Breast epithelium (tissue), 4 donors: ENCODE data around the gene MCM7. TPM values are rescaled to one million over a fixed set of nuclear protein-coding genes. Genes with fewer than 3 reads are reported as not detected.
A peak's percentile ranks its signal among the peaks of the same experiment; 100 is the strongest.

Experiments used
- DNase-seq, 2 donors: peaks; one replicate each; pipeline ENCODE4 v3.0.0-alpha.2; 2019; ENCODE audit warnings: low spot score in 2 of 2
- H3K27ac ChIP-seq, 2 donors: fragments of 200-600 bp; sonication (generic) in 1 of 2; one replicate each; pipeline ENCODE4 v1.5.1; 2016 to 2019; ENCODE audit warnings: mild to moderate bottlenecking in 1 of 2
- H3K27me3 ChIP-seq, 2 donors: fragments of 200-600 bp; sonication (generic) in 1 of 2; one replicate each; pipeline versions ENCODE4 v1.5.1 to v1.6.0; 2017 to 2019; ENCODE audit warnings: control low read depth in 1 of 2, mild to moderate bottlenecking in 1 of 2
- H3K36me3 ChIP-seq: fragments of 200-600 bp; one replicate; pipeline ENCODE4 v1.5.1; 2019
- H3K4me1 ChIP-seq, 2 donors: fragments of 200-600 bp; sonication (generic); one replicate each; pipeline ENCODE4 v1.5.1; 2016 to 2019; ENCODE audit warnings: control low read depth in 1 of 2
- H3K4me3 ChIP-seq, 3 donors: fragments of 200-600 bp; sonication (generic); 1 replicate in 2 of 3; 2 replicates in 1 of 3; pipeline ENCODE4 v1.5.1; 2016 to 2019; ENCODE audit warnings: mild to moderate bottlenecking in 3 of 3, moderate library complexity in 2 of 3
- H3K9me3 ChIP-seq, 2 donors: fragments of 200-600 bp; sonication (generic) in 1 of 2; one replicate each; pipeline ENCODE4 v1.5.1; 2016 to 2019; ENCODE audit warnings: control low read depth in 1 of 2
- CTCF ChIP-seq, 3 donors: fragments of 450-650 bp; IDR thresholded peaks; one replicate each; pipeline ENCODE4 v1.5.1; 2016 to 2017; ENCODE audit warnings: antibody characterized with exemption in 3 of 3, mild to moderate bottlenecking in 3 of 3, moderate library complexity in 3 of 3
- POLR2A ChIP-seq: fragments of 450-650 bp; IDR thresholded peaks from one replicate; pipeline ENCODE4 v1.6.1; 2016; ENCODE audit warnings: antibody characterized with exemption, mild to moderate bottlenecking, moderate library complexity
- POLR2AphosphoS5 ChIP-seq, 3 donors: sonication (generic); formaldehyde crosslinking; IDR thresholded peaks; one replicate each; pipeline ENCODE4 v1.6.1; 2017; ENCODE audit warnings: antibody characterized with exemption in 3 of 3
- intact Hi-C: fragments of 100-400 bp; cut with DNase I; formaldehyde crosslinking; loops from one replicate; pipeline ENCODE4 v1.15.1; 2023; ENCODE audit warnings: low total_unique reads
- total RNA-seq, 3 donors: library from RNA; depleted of rRNA; stranded (reverse); fragments of >200 nt; gene quantifications; one replicate each; pipeline ENCODE4 v1.1.0, GENCODE V29; 2016

The MCM7 gene
- total RNA-seq, 3 donors from 2014 or later: 46.9 to 51.7 (median 50.1) TPM

GRCh38 chr7:100048680-100049079 lies 52.5 kb downstream of the MCM7 start:
- Histone ChIP-seq H3K27me3 (no peaks in the 10 kb centered on the region), H3K4me3 (no peak overlapping the region), H3K9me3 (no peaks in the 10 kb centered on the region), H3K4me1 (peaks cover 0 to 6% of the 10 kb centered on the region in 2 donors), H3K27ac (no peak overlapping the region), H3K36me3 (no peaks in the 10 kb centered on the region)
- TF ChIP-seq POLR2AphosphoS5 (IDR thresholded peaks at IDR 0.05): no peak
- no peak for TF ChIP-seq CTCF (IDR thresholded peaks at IDR 0.05)
- no peak for TF ChIP-seq POLR2A
- DNase-seq: no peak
- intact Hi-C loops: no loop called here

GRCh38 chr7:100044718-100045117 lies 56.5 kb downstream of the MCM7 start:
- Histone ChIP-seq H3K4me3 (no peak overlapping the region), H3K4me1 (no peaks in the 10 kb centered on the region), H3K36me3 (no peaks in the 10 kb centered on the region), H3K9me3 (no peaks in the 10 kb centered on the region), H3K27me3 (no peaks in the 10 kb centered on the region), H3K27ac (no peak overlapping the region)
- no peak for DNase-seq
- intact Hi-C loops: no loop called here
- no peak for TF ChIP-seq POLR2A
- peak in 1 of 3 donors; percentile 27 for TF ChIP-seq CTCF (IDR thresholded peaks at IDR 0.05)

Other genes with a start within 250 kb of the MCM7 start
- under 1 TPM; 0.32 to 0.98 (median 0.88) TPM for gene OR2AE1, start 224.4 kb downstream of the MCM7 start, total RNA-seq
- gene TRIM4, start 181.9 kb downstream of the MCM7 start, total RNA-seq: 10 to 100 TPM; 46.1 to 65.9 (median 57.7) TPM
- gene GJC3, start 171.8 kb downstream of the MCM7 start, total RNA-seq: 10 to 100 TPM in 1 of 3 donors, 1 to 10 TPM in 1, under 1 TPM in 1; 0.80 to 25.6 (median 6.6) TPM
- 1,000 to 10,000 TPM in 2 of 3 donors, 10 to 100 TPM in 1; 40.0 to 4,981 (median 3,161) TPM for gene AZGP1, start 125.4 kb downstream of the MCM7 start, total RNA-seq
- 10 to 100 TPM; 30.6 to 65.1 (median 52.4) TPM for gene ZKSCAN1, start 85.8 kb downstream of the MCM7 start, total RNA-seq
- 10 to 100 TPM; 12.8 to 21.8 (median 13.0) TPM for gene ZSCAN21, start 51.6 kb downstream of the MCM7 start, total RNA-seq
- 10 to 100 TPM; 19.4 to 43.6 (median 31.5) TPM for gene ZNF3, start 19.7 kb downstream of the MCM7 start, total RNA-seq
- gene COPS6, start 12.4 kb downstream of the MCM7 start, total RNA-seq: 10 to 100 TPM; 40.8 to 73.4 (median 49.6) TPM
- gene AP4M1, start 246 bp upstream of the MCM7 start, total RNA-seq: 10 to 100 TPM; 13.8 to 23.3 (median 18.7) TPM
- gene TAF6, start 18.0 kb upstream of the MCM7 start, total RNA-seq: 10 to 100 TPM; 31.5 to 35.0 (median 34.4) TPM
- 10 to 100 TPM in 2 of 3 donors, 1 to 10 TPM in 1; 7.2 to 11.8 (median 11.3) TPM for gene CNPY4, start 18.2 kb upstream of the MCM7 start, total RNA-seq
- gene MBLAC1, start 25.6 kb upstream of the MCM7 start, total RNA-seq: 1 to 10 TPM; 2.7 to 6.9 (median 4.5) TPM
- 100 to 1,000 TPM; 154 to 285 (median 207) TPM for gene LAMTOR4, start 47.5 kb upstream of the MCM7 start, total RNA-seq
- 10 to 100 TPM in 2 of 3 donors, 1 to 10 TPM in 1; 3.4 to 16.1 (median 12.6) TPM for gene TRAPPC14, start 57.3 kb upstream of the MCM7 start, total RNA-seq
- 1 to 10 TPM in 2 of 3 donors, under 1 TPM in 1; 0.98 to 2.5 (median 1.9) TPM for gene GAL3ST4, start 67.2 kb upstream of the MCM7 start, total RNA-seq
- gene GPC2, start 76.0 kb upstream of the MCM7 start, total RNA-seq: 1 to 10 TPM; 1.4 to 3.6 (median 3.4) TPM
- gene STAG3, start 76.5 kb upstream of the MCM7 start, total RNA-seq: 1 to 10 TPM in 2 of 3 donors, under 1 TPM in 1; 0.80 to 3.3 (median 1.3) TPM
- 1 to 10 TPM in 1 of 3 donors, under 1 TPM in 2; 0.32 to 1.2 (median 0.66) TPM for gene PVRIG, start 118.6 kb upstream of the MCM7 start, total RNA-seq
- not detected for gene SPDYE3, start 206.3 kb upstream of the MCM7 start, total RNA-seq